ENCODE data around the gene DQX1. TPM values are rescaled to one million over a fixed set of nuclear protein-coding genes. Genes with fewer than 3 reads are reported as not detected.

Gene DQX1
- total and polyA plus RNA-seq, 2 donors = 0.14 to 0.78 TPM

DNA sequence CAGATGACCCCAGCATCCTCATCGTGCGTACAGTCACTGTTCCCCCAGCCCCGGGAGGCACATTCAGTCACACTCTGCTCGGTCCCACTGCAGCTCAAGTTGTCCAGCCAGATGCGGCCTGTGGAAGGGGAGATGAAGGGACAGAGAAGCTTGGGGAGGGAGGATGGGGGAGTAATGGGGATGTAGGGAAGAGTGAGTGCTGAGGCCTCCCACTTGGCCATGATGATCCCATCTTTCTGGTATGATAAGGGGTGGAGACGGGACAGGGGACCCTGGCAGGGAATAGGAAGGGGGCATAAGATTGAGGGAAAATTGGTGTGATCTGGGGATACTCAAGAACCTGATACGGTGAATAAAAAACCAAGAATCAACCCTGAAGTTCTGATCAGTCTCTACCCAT, 24.2 kb upstream of the DQX1 start:
- H3K27ac ChIP-seq (ENCODE audit: low read depth in 1 of 2, low read length in 1 of 2) = no peak overlapping the region
- 95% methylated on average over 7 of the region's 7 CpGs for WGBS
- DNase-seq (ENCODE audit: low read depth in 6 of 9, low spot score in 9 of 9) = no peak
- no peaks in the 10 kb centered on the region for H3K36me3 ChIP-seq (ENCODE audit: control insufficient read depth in 2 of 2, insufficient read depth in 2 of 2, low read length in 1 of 2)
- H3K4me1 ChIP-seq (ENCODE audit: control insufficient read depth in 2 of 2, insufficient read depth in 2 of 2, low read length in 2 of 2) = peaks cover 4 to 29% of the 10 kb centered on the region in 2 donors
- H3K4me3 ChIP-seq (ENCODE audit: low read length in 2 of 2) = no peak overlapping the region
- peaks cover 56 to 92% of the 10 kb centered on the region in 2 donors for H3K27me3 ChIP-seq (ENCODE audit: control insufficient read depth in 2 of 2, insufficient read depth in 1 of 2, low read length in 1 of 2)
- peaks cover 5 to 7% of the 10 kb centered on the region in 2 donors for H3K9me3 ChIP-seq (ENCODE audit: control insufficient read depth in 2 of 2, insufficient read depth in 1 of 2, low read length in 1 of 2)

DNA sequence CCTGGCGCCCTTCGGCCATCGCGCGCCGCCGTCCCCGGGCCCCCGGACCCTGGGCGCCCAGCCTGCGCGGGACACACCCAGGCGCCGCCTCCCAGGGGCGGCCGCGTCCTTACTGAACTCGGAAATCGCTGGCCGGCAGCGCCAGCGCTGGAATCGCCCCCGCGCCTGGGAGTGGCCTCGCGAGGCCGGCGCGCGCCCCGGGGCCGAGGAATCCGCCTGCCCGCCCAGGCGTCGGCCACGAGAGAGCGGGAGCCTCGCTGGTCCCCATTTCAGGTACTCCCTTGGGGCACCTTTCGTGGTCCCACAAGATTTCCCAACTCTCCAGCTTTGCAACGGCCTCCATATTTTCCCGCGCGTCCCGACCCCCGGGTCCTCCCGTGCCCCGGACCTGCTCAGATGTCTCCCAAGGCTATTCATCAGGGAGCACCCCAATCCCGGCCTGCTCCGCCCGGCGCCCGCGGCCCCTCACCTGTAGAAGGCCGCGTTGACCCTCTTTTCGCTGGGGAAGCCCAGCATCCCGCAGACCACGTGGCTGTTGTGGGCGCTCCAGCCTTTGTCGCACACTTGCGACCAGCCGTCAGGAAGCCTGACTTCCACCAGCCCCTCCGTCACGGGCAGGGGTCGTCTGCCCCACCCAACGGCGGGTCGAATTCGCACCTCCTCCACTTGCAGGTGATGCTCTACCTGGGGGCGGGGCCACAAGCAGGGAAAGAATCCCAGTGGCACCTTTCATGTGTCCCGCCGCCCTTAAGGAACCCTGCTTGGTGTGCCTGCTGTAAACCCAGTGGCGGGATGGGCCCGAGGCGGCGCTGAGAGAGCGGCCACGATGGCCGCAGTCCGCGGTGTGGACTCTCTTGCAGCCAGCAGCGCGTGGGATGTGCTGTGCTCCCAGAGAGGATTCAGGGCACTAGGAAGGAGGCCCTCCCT, 23.1 kb upstream of the DQX1 start:
- Histone ChIP-seq H3K27me3 (ENCODE audit: control insufficient read depth in 2 of 2, insufficient read depth in 1 of 2, low read length in 1 of 2) (peaks cover 56 to 83% of the 10 kb centered on the region in 2 donors), H3K4me1 (ENCODE audit: control insufficient read depth in 2 of 2, insufficient read depth in 2 of 2, low read length in 2 of 2) (peaks cover 3 to 26% of the 10 kb centered on the region in 2 donors), H3K36me3 (ENCODE audit: control insufficient read depth in 2 of 2, insufficient read depth in 2 of 2, low read length in 1 of 2) (no peaks in the 10 kb centered on the region), H3K4me3 (ENCODE audit: low read length in 2 of 2) (peak overlapping the region; percentile 25 to 36), H3K9me3 (ENCODE audit: control insufficient read depth in 2 of 2, insufficient read depth in 1 of 2, low read length in 1 of 2) (peaks cover 5 to 7% of the 10 kb centered on the region in 2 donors), H3K27ac (ENCODE audit: low read depth in 1 of 2, low read length in 1 of 2) (no peak overlapping the region)
- 3% methylated on average over 85 of the region's 85 CpGs for WGBS
- no peak for DNase-seq (ENCODE audit: low read depth in 6 of 9, low spot score in 9 of 9)

DNA sequence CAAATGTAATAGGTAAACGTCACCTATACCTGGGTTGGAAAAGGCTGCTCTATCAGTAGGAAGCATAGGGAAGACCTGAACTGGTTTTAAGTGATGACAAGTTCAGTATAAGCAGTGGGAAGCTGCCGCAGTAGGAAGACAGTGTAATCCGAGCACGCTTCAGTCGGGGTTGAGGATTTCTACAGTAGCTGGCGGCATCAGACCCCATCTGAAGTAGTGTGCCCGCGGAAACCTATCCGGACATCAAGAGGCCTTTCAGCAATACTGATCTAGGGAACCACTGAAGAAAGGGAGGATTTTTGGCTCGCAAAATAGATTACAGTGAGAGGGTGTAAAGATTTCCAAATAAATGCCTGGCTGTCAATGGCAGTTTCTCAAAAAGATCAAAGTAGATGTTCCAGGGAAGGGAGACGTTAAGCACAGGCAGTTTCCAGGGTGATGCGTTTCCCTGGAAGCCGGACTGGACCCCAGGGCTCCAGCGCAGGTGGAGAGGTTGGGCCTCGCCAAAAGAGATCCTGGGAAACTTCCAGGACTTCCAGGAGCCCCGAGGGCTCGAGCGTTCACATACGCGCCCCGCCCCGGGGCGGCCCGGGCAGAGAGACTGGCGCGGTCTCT, 22.4 kb upstream of the DQX1 start:
- Histone ChIP-seq H3K4me3 (ENCODE audit: low read length in 2 of 2) (peak overlapping the region in 1 of 2 donors; percentile 36), H3K4me1 (ENCODE audit: control insufficient read depth in 2 of 2, insufficient read depth in 2 of 2, low read length in 2 of 2) (peaks cover 0 to 18% of the 10 kb centered on the region in 2 donors), H3K9me3 (ENCODE audit: control insufficient read depth in 2 of 2, insufficient read depth in 1 of 2, low read length in 1 of 2) (peaks cover 5 to 7% of the 10 kb centered on the region in 2 donors), H3K27me3 (ENCODE audit: control insufficient read depth in 2 of 2, insufficient read depth in 1 of 2, low read length in 1 of 2) (peaks cover 52 to 75% of the 10 kb centered on the region in 2 donors), H3K27ac (ENCODE audit: low read depth in 1 of 2, low read length in 1 of 2) (no peak overlapping the region), H3K36me3 (ENCODE audit: control insufficient read depth in 2 of 2, insufficient read depth in 2 of 2, low read length in 1 of 2) (no peaks in the 10 kb centered on the region)
- 36% methylated on average over 26 of the region's 26 CpGs for WGBS
- DNase-seq (ENCODE audit: low read depth in 6 of 9, low spot score in 9 of 9) = no peak

DNA sequence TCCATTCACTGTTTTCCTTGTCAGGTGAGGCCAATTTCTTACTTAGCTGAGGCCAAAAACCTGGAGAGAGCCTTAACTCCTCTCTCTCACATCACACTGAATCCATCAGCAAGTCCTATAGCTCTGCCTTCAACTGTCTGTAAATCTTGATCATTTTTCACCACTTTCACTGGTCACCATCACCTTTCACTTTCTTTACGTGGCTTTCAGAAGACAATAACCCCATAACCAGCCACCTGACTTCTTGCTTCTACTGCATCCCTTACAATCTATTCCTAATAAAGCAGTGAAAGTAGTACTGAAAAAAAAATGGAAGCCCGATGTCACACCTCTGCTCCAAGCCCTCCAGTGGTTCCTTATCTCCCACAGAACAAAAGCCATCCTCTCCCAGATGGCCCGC, 20.0 kb upstream of the DQX1 start:
- H3K9me3 ChIP-seq (ENCODE audit: control insufficient read depth in 2 of 2, insufficient read depth in 1 of 2, low read length in 1 of 2) = peaks cover 5 to 7% of the 10 kb centered on the region in 2 donors

DNA sequence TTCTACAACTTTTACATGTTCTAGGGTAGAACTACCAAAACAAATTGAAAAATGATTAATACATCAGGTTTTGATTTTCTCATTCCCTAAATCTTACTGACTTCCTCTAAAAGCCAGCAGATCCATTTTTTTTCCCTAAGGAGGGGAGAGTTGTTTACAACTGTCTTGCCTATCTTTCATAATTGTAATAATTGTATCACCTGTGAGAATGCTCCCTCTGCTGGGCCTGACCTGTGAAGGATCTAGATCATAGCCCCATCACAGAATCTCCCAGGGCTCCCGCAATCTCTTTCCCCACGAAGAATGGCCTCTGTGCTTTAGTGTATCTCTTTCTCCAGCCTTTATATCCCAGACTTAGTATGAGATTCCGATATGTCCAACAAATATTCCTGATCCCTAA, 18.6 kb upstream of the DQX1 start:
- Histone ChIP-seq H3K4me3 (ENCODE audit: low read length in 2 of 2) (no peak overlapping the region), H3K4me1 (ENCODE audit: control insufficient read depth in 2 of 2, insufficient read depth in 2 of 2, low read length in 2 of 2) (peaks cover 0 to 9% of the 10 kb centered on the region in 2 donors), H3K27ac (ENCODE audit: low read depth in 1 of 2, low read length in 1 of 2) (no peak overlapping the region), H3K36me3 (ENCODE audit: control insufficient read depth in 2 of 2, insufficient read depth in 2 of 2, low read length in 1 of 2) (no peaks in the 10 kb centered on the region), H3K9me3 (ENCODE audit: control insufficient read depth in 2 of 2, insufficient read depth in 1 of 2, low read length in 1 of 2) (peaks cover 5 to 7% of the 10 kb centered on the region in 2 donors), H3K27me3 (ENCODE audit: control insufficient read depth in 2 of 2, insufficient read depth in 1 of 2, low read length in 1 of 2) (peaks cover 25 to 38% of the 10 kb centered on the region in 2 donors)
- no peak for DNase-seq (ENCODE audit: low read depth in 6 of 9, low spot score in 9 of 9)
- WGBS = 95% methylated on average over 3 of the region's 3 CpGs

More for the DNA sequence above, 20.0 kb upstream of the DQX1 start:
- peaks cover 0 to 10% of the 10 kb centered on the region in 2 donors for H3K4me1 ChIP-seq (ENCODE audit: control insufficient read depth in 2 of 2, insufficient read depth in 2 of 2, low read length in 2 of 2)
- H3K27ac ChIP-seq (ENCODE audit: low read depth in 1 of 2, low read length in 1 of 2) = no peak overlapping the region
- WGBS = 95% methylated on average over 3 of the region's 3 CpGs
- H3K36me3 ChIP-seq (ENCODE audit: control insufficient read depth in 2 of 2, insufficient read depth in 2 of 2, low read length in 1 of 2) = no peaks in the 10 kb centered on the region
- peaks cover 37 to 51% of the 10 kb centered on the region in 2 donors for H3K27me3 ChIP-seq (ENCODE audit: control insufficient read depth in 2 of 2, insufficient read depth in 1 of 2, low read length in 1 of 2)
- DNase-seq (ENCODE audit: low read depth in 6 of 9, low spot score in 9 of 9) = no peak
- H3K4me3 ChIP-seq (ENCODE audit: low read length in 2 of 2) = no peak overlapping the region

DNA sequence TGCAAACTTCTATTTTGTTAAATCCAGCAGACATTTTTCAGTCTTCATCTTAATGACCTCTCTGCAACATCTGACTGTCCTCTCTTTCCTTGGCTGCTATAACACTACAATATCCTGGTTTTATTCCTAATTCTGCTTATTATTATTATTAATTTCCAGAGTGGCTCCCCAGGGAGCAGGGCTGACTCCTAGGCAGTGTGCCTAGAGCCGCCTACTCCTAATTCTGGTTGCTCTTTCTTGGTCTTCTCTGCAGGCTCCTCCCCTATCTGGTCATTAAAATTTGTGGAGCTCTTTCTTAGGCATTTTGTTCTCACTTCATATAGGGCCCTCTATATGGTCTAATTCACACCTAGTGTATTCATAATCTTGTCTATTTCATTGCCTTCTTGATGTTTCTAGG, 16.9 kb upstream of the DQX1 start:
- 95% methylated on average over 1 of the region's 1 CpG for WGBS
- DNase-seq (ENCODE audit: low read depth in 6 of 9, low spot score in 9 of 9) = no peak

GRCh38 chr2:74540291-74540690, 14.3 kb upstream of the DQX1 start:
- H3K36me3 ChIP-seq (ENCODE audit: control insufficient read depth in 2 of 2, insufficient read depth in 2 of 2, low read length in 1 of 2) = no peaks in the 10 kb centered on the region
- peaks cover 0 to 6% of the 10 kb centered on the region in 2 donors for H3K4me1 ChIP-seq (ENCODE audit: control insufficient read depth in 2 of 2, insufficient read depth in 2 of 2, low read length in 2 of 2)
- no peak overlapping the region for H3K4me3 ChIP-seq (ENCODE audit: low read length in 2 of 2)
- no peaks in the 10 kb centered on the region for H3K9me3 ChIP-seq (ENCODE audit: control insufficient read depth in 2 of 2, insufficient read depth in 1 of 2, low read length in 1 of 2)
- DNase-seq (ENCODE audit: low read depth in 6 of 9, low spot score in 9 of 9) = no peak
- H3K27ac ChIP-seq (ENCODE audit: low read depth in 1 of 2, low read length in 1 of 2) = no peak overlapping the region
- peaks cover 0 to 14% of the 10 kb centered on the region in 2 donors for H3K27me3 ChIP-seq (ENCODE audit: control insufficient read depth in 2 of 2, insufficient read depth in 1 of 2, low read length in 1 of 2)
- WGBS = 96% methylated on average over 5 of the region's 5 CpGs

More for the DNA sequence above, 16.9 kb upstream of the DQX1 start:
- Histone ChIP-seq H3K9me3 (ENCODE audit: control insufficient read depth in 2 of 2, insufficient read depth in 1 of 2, low read length in 1 of 2) (no peaks in the 10 kb centered on the region), H3K4me1 (ENCODE audit: control insufficient read depth in 2 of 2, insufficient read depth in 2 of 2, low read length in 2 of 2) (peaks cover 0 to 3% of the 10 kb centered on the region in 2 donors), H3K27ac (ENCODE audit: low read depth in 1 of 2, low read length in 1 of 2) (no peak overlapping the region), H3K27me3 (ENCODE audit: control insufficient read depth in 2 of 2, insufficient read depth in 1 of 2, low read length in 1 of 2) (peaks cover 10 to 32% of the 10 kb centered on the region in 2 donors), H3K4me3 (ENCODE audit: low read length in 2 of 2) (no peak overlapping the region), H3K36me3 (ENCODE audit: control insufficient read depth in 2 of 2, insufficient read depth in 2 of 2, low read length in 1 of 2) (no peaks in the 10 kb centered on the region)

GRCh38 chr2:74538881-74539339, 12.9 kb upstream of the DQX1 start:
- Histone ChIP-seq H3K9me3 (ENCODE audit: control insufficient read depth in 2 of 2, insufficient read depth in 1 of 2, low read length in 1 of 2) (no peaks in the 10 kb centered on the region), H3K4me3 (ENCODE audit: low read length in 2 of 2) (no peak overlapping the region), H3K27me3 (ENCODE audit: control insufficient read depth in 2 of 2, insufficient read depth in 1 of 2, low read length in 1 of 2) (peaks cover 0 to 14% of the 10 kb centered on the region in 2 donors), H3K36me3 (ENCODE audit: control insufficient read depth in 2 of 2, insufficient read depth in 2 of 2, low read length in 1 of 2) (no peaks in the 10 kb centered on the region), H3K4me1 (ENCODE audit: control insufficient read depth in 2 of 2, insufficient read depth in 2 of 2, low read length in 2 of 2) (peaks cover 0 to 6% of the 10 kb centered on the region in 2 donors), H3K27ac (ENCODE audit: low read depth in 1 of 2, low read length in 1 of 2) (no peak overlapping the region)
- WGBS = 17% methylated on average over 7 of the region's 7 CpGs
- DNase-seq (ENCODE audit: low read depth in 6 of 9, low spot score in 9 of 9) = no peak

GRCh38 chr2:74537140-74537539, 11.1 kb upstream of the DQX1 start:
- 96% methylated on average over 4 of the region's 4 CpGs for WGBS
- DNase-seq (ENCODE audit: low read depth in 6 of 9, low spot score in 9 of 9) = no peak
- H3K36me3 ChIP-seq (ENCODE audit: control insufficient read depth in 2 of 2, insufficient read depth in 2 of 2, low read length in 1 of 2) = peaks cover 12 to 15% of the 10 kb centered on the region in 2 donors

More at GRCh38 chr2:74537140-74537539, 11.1 kb upstream of the DQX1 start:
- Histone ChIP-seq H3K9me3 (ENCODE audit: control insufficient read depth in 2 of 2, insufficient read depth in 1 of 2, low read length in 1 of 2) (no peaks in the 10 kb centered on the region), H3K27ac (ENCODE audit: low read depth in 1 of 2, low read length in 1 of 2) (no peak overlapping the region), H3K4me3 (ENCODE audit: low read length in 2 of 2) (no peak overlapping the region), H3K4me1 (ENCODE audit: control insufficient read depth in 2 of 2, insufficient read depth in 2 of 2, low read length in 2 of 2) (peaks cover 0 to 6% of the 10 kb centered on the region in 2 donors), H3K27me3 (ENCODE audit: control insufficient read depth in 2 of 2, insufficient read depth in 1 of 2, low read length in 1 of 2) (peaks cover 0 to 14% of the 10 kb centered on the region in 2 donors)

Data from thymus (tissue), 11 donors.